Measurements from ENCODE around the gene SLIT3.
"Not testable (repeated sequence)": the region's sequence is repeated elsewhere in the genome, so short reads cannot be mapped to it uniquely, and the experiment has no call there.

The SLIT3 gene

DNA sequence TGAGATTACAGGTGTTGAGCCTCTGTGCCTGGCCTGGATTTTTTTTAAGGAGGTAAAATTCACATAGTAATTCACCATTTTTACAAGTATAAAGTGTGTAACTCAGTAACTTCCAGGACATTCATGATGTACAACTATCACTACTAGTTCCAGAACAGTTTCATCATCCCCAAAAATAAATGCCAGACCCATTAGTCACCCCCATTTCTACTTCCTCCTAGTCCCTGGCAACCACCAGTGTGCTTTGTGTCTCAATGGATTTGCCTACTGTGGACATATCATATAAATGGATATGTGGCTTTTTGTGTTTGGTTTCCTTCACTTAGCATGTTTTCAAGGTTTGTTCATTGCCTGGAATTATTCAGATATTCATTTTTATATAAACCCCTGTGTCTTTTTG, 649.3 kb downstream of the SLIT3 start:
- DNase-seq: no peak

DNA sequence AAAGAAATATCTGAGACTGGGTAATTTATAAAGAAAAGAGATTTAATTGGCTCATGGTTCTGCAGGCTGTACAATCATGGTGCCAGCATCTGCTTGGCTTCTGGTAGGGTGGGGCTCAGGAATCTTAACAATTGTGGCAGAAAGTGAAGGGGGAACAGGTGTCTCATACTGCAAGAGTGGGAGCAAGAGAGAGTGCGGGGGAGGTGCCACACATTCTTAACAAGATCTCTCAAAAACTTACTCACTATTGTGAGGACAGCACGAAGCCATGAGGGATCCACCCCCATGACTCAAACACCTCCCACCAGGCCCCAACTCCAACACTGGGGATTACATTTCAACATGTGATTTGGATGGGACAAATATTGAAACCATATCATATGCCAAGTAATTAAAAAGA, 651.6 kb downstream of the SLIT3 start:
- no peak for DNase-seq

- no peak for DNase-seq
Measured at GRCh38 chr5:168648576-168648975, 652.4 kb downstream of the SLIT3 start.

DNA sequence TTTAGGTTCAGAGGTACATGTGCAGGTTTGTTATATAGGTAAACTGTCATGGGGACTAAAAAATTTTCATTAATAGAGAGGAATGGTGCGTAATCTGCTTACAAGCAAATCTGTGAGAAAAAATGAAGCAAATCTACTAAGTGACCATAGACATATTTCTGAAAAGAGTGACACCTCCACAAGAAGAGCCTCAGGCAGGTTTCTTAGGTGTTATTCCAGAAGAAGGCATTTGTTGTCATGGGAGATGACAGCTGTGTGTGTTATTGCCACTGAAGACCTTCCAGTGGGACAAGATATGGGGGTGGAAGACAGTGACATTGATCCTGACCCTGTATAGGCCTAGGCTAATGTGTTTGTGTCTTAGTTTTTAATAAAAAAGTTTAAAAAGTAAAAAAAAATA, 652.9 kb downstream of the SLIT3 start:
- no peak for DNase-seq

DNA sequence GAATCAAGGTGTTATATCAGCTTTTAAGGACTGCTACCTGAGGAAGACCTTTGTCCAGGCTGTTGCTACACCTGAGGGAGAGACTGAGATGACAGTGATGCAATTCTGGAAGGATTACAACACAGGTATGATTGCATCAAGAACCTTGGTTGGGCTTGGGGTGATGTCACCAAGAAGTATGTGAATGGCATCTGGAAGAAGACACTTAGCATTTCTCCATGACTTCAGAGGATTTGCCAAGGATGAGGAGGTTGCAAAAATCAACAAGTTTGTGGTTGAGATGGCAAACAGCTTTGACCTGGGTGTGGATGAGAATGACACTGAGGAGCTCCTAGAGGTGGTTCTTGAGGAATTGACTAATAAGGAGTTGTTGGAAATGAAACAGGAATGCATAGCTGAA, 653.9 kb downstream of the SLIT3 start:
- DNase-seq: no peak

- no peak for DNase-seq
Measured at GRCh38 chr5:168646335-168646734, 654.6 kb downstream of the SLIT3 start.

GRCh38 chr5:168645195-168645594, 655.7 kb downstream of the SLIT3 start:
- DNase-seq: no peak

DNA sequence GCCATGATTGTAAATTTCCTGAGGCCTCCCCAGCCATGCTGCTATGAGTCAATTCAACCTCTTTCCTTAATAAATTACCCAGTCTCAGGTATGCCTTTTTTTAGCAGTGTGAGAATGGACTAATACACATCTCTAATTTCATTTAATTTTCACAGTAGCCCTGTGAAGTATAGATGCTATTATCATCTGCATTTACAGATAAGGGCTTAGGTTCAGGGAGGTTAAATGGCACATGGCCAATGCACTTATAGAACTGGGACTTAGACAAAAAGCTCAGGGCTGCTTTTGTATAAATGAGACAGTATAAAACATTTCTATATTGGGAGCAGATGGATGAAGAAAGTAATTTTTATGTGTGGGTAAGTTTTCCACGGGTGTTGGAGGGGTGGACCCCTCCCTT, 658.9 kb downstream of the SLIT3 start:
- DNase-seq: no peak

- DNase-seq: not testable (repeated sequence)
Measured at GRCh38 chr5:168638846-168639245, 662.1 kb downstream of the SLIT3 start.

DNA sequence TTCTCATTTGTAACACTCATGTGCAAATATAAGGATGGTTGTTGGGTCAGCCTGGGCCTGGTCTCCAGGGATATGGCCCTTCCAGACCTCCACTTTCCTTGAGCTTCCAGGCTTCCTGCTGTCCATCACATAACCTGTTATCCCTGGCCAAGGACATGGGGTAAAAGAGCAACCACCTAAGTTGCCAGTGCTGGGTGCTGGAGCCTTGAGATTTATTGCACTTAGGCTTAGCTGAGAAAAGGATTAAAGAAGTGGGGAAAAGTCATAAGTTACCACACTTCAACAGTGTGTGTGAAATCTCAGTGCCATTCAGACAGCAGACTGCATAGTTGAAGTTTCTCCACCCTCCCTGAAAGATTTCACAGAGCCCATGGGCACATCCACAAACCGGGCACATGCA, 663.1 kb downstream of the SLIT3 start:
- DNase-seq: no peak

- DNase-seq: no peak
Measured at GRCh38 chr5:168637281-168637680, 663.7 kb downstream of the SLIT3 start.

DNA sequence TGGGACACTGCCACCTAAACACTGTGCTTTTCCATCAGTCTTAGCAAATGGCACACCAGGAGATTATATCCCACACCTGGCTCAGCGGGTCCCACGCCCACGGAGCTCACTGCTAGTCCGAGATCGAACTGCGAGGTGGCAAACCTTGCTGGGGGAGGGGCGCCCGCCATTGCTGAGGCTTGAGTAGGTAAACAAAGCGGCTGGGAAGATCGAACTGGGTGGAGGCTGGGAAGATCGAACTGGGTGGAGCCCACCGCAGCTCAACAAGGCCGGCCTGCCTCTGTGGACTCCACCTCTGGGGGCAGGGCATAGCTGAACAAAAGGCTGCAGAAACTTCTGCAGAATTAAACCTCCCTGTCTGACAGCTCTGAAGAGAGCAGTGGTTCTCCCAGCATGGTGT, 670.0 kb downstream of the SLIT3 start:
- DNase-seq: not testable (repeated sequence)

DNA sequence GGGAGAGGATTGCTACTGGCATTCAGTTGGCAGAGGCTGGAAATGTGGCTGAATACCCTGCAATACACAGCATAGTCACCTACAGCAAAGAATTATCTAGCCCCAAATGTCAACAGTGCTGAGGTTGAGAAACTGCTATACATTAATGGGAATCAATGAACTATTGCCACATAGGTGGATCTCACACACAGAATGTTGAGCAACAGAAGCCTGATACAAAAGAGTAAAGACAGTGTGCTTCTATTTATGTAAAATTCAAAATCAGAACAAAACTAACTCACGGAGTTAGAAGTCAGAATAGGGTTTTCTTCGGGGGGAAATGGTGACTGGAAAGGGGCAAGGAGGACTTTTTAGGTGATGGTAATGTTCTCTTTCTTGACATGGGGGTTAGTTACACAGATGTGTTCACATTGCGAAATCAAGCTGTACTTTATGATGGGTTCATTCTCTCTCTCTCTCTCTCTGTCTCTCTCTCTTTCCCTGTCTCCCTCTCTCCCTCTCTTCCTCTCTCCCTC, 676.0 kb downstream of the SLIT3 start:
- no peak for DNase-seq

DNA sequence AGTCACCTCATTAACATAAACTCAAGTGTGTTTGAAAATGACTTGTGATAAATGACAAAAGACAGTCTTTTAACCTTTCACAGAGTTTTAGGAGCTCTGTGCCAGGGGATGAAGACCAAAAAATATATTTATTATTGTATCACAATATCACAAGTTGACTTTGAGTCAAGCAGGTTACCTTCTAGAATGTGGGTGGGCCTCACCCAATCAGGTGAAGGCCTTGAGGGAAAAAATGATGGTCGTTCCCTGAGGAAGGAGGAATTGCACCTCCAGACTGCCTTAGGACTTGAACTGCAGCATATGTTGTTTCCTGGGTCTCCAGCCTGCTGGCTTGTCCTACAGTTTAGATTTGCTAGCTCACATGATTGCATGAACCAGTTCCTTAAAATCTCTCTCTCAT, 680.1 kb downstream of the SLIT3 start:
- DNase-seq: no peak

- no peak for DNase-seq
Measured at GRCh38 chr5:168614661-168615060, 686.3 kb downstream of the SLIT3 start.

DNA sequence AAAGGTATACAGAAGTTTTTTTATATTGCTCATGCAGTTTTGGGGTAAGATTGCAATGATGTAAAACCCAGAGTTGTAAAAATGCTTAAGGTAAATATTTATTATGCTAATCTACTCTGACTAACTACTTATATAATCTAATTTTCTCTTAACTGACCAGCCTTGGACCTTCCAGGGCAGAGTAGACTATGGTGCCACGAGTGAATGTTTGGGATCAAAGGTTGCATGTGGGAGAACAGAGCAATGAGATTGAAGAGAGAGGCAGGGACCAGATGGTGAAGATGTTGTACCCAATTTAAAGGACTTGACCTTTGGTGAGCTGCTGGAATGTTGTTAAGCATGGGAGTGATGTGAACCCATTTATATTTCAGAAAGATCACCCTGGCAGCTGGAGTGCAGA, 686.9 kb downstream of the SLIT3 start:
- DNase-seq: no peak

GRCh38 chr5:168613396-168613795, 687.5 kb downstream of the SLIT3 start:
- no peak for DNase-seq

GRCh38 chr5:168612996-168613395, 687.9 kb downstream of the SLIT3 start:
- DNase-seq: peak; percentile 60

GRCh38 chr5:168612123-168612522, 688.8 kb downstream of the SLIT3 start:
- no peak for DNase-seq

All from CD4-positive, alpha-beta T cell treated with Interleukin-12 subunit alpha and Interleukin-12 subunit beta, for 1 hour (primary cell).